Panc1 (cell line): ENCODE data around the gene ATXN1.

ENCODE experiments used
- POLR2AphosphoS5 ChIP-seq: IDR thresholded peaks from 2 replicates; pipeline ENCODE4 v1.6.1; 2012; ENCODE audit warnings: mild to moderate bottlenecking, low read depth, low read length, moderate library complexity
- TF ChIP-seq, protein P1 (sequence below): fragments of 450-650 bp; IDR thresholded peaks from 2 replicates; pipeline ENCODE4 v1.5.1; 2017; ENCODE audit warnings: mild to moderate bottlenecking
- TF ChIP-seq, protein P2 (sequence below), 2 experiments: IDR thresholded peaks; 2 replicates each; pipeline ENCODE4 v1.6.1; 2011 to 2012; ENCODE audit warnings: low read depth in 2 of 2, control low read depth in 1 of 2, low read length in 1 of 2, mild to moderate bottlenecking in 1 of 2, moderate library complexity in 1 of 2; ENCODE audit not compliant: insufficient read depth in 1 of 2

DNA sequence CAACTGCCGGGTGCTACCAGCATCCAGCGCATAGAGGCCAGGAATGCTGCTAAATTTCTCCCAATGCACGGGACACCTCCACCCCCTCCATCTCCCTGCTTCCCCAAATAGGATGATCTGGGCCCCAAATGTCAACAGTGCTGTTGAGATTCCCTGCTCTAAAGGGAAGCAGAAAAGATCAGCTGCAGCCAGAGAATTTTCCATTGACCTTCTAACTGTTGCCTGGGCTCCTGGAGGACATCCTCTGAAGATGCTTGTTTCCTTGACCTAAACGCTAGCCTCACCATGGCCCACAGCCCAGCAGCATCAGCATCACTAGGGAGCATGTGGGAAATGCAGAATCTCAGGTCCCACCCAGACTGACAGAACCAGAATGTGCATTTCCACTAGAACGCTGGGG lies 361.6 kb downstream of the ATXN1 start:
- TF ChIP-seq, protein P1, sequence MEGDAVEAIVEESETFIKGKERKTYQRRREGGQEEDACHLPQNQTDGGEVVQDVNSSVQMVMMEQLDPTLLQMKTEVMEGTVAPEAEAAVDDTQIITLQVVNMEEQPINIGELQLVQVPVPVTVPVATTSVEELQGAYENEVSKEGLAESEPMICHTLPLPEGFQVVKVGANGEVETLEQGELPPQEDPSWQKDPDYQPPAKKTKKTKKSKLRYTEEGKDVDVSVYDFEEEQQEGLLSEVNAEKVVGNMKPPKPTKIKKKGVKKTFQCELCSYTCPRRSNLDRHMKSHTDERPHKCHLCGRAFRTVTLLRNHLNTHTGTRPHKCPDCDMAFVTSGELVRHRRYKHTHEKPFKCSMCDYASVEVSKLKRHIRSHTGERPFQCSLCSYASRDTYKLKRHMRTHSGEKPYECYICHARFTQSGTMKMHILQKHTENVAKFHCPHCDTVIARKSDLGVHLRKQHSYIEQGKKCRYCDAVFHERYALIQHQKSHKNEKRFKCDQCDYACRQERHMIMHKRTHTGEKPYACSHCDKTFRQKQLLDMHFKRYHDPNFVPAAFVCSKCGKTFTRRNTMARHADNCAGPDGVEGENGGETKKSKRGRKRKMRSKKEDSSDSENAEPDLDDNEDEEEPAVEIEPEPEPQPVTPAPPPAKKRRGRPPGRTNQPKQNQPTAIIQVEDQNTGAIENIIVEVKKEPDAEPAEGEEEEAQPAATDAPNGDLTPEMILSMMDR: no peak
- TF ChIP-seq, protein P2, sequence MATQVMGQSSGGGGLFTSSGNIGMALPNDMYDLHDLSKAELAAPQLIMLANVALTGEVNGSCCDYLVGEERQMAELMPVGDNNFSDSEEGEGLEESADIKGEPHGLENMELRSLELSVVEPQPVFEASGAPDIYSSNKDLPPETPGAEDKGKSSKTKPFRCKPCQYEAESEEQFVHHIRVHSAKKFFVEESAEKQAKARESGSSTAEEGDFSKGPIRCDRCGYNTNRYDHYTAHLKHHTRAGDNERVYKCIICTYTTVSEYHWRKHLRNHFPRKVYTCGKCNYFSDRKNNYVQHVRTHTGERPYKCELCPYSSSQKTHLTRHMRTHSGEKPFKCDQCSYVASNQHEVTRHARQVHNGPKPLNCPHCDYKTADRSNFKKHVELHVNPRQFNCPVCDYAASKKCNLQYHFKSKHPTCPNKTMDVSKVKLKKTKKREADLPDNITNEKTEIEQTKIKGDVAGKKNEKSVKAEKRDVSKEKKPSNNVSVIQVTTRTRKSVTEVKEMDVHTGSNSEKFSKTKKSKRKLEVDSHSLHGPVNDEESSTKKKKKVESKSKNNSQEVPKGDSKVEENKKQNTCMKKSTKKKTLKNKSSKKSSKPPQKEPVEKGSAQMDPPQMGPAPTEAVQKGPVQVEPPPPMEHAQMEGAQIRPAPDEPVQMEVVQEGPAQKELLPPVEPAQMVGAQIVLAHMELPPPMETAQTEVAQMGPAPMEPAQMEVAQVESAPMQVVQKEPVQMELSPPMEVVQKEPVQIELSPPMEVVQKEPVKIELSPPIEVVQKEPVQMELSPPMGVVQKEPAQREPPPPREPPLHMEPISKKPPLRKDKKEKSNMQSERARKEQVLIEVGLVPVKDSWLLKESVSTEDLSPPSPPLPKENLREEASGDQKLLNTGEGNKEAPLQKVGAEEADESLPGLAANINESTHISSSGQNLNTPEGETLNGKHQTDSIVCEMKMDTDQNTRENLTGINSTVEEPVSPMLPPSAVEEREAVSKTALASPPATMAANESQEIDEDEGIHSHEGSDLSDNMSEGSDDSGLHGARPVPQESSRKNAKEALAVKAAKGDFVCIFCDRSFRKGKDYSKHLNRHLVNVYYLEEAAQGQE (IDR thresholded peaks at IDR 0.05; ENCODE audit: insufficient read depth in 1 of 2, low read depth in 2 of 2, low read length in 1 of 2): no peak
- no peak for TF ChIP-seq POLR2AphosphoS5
